GM08714 (cell line): ENCODE results near the gene DOCK4.

Experiments
- H3K4me3 ChIP-seq: fragments of 200-500 bp; sonication (Bioruptor generic); 2 replicates; pipeline ENCODE4 v1.5.1; 2014; ENCODE audit warnings: mild to moderate bottlenecking, low read length, inconsistent platforms
- ZNF274 ChIP-seq: IDR thresholded peaks from 2 replicates; pipeline ENCODE4 v1.6.1; 2012; ENCODE audit warnings: mild to moderate bottlenecking, low read depth, low read length

DOCK4 gene

GRCh38 chr7:111743244-111743847 is 462.9 kb downstream of the DOCK4 start:
- H3K4me3 ChIP-seq = no peak overlapping the region
- no peak for TF ChIP-seq ZNF274

GRCh38 chr7:111741811-111742240 is 464.4 kb downstream of the DOCK4 start:
- TF ChIP-seq ZNF274 = no peak
- no peak overlapping the region for H3K4me3 ChIP-seq

GRCh38 chr7:111740942-111741341 is 465.3 kb downstream of the DOCK4 start:
- no peak overlapping the region for H3K4me3 ChIP-seq
- TF ChIP-seq ZNF274 = no peak

- no peak overlapping the region for H3K4me3 ChIP-seq
- TF ChIP-seq ZNF274 = no peak
Measured at GRCh38 chr7:111736552-111736874, 469.7 kb downstream of the DOCK4 start.

- TF ChIP-seq ZNF274 = no peak
- no peak overlapping the region for H3K4me3 ChIP-seq
Measured at GRCh38 chr7:111735661-111736551, 470.3 kb downstream of the DOCK4 start.

GRCh38 chr7:111734954-111735660 is 471.1 kb downstream of the DOCK4 start:
- no peak overlapping the region for H3K4me3 ChIP-seq
- TF ChIP-seq ZNF274 = no peak

- no peak for TF ChIP-seq ZNF274
- H3K4me3 ChIP-seq = no peak overlapping the region
Measured at GRCh38 chr7:111732923-111733322, 473.3 kb downstream of the DOCK4 start.

GRCh38 chr7:111730476-111731300 is 475.5 kb downstream of the DOCK4 start:
- no peak for TF ChIP-seq ZNF274
- no peak overlapping the region for H3K4me3 ChIP-seq

- no peak for TF ChIP-seq ZNF274
- H3K4me3 ChIP-seq = no peak overlapping the region
Measured at GRCh38 chr7:111730057-111730456, 476.1 kb downstream of the DOCK4 start.

- TF ChIP-seq ZNF274 = no peak
- H3K4me3 ChIP-seq = no peak overlapping the region
Measured at GRCh38 chr7:111729483-111729882, 476.7 kb downstream of the DOCK4 start.

- no peak for TF ChIP-seq ZNF274
Measured at GRCh38 chr7:111728635-111728995, 477.6 kb downstream of the DOCK4 start.

GRCh38 chr7:111727905-111728634 is 478.1 kb downstream of the DOCK4 start:
- TF ChIP-seq ZNF274 = no peak
- H3K4me3 ChIP-seq = no peak overlapping the region

More at GRCh38 chr7:111728635-111728995, 477.6 kb downstream of the DOCK4 start:
- H3K4me3 ChIP-seq = no peak overlapping the region

- no peak for TF ChIP-seq ZNF274
- no peak overlapping the region for H3K4me3 ChIP-seq
Measured at GRCh38 chr7:111718886-111719285, 487.3 kb downstream of the DOCK4 start.
